Stimulated activated CD4-positive, alpha-beta T cell treated with anti-CD3 and anti-CD28 coated beads, Interleukin-15, amount 100 ng/mL, for 1 hour (primary cell): ENCODE measurements around the gene STK17B.

ENCODE experiments used
- DNase-seq, 2 donors: peaks; one replicate each; pipeline ENCODE4 v3.0.0-alpha.2; 2020; ENCODE audit warnings: low read depth in 1 of 2, low spot score in 1 of 2

The STK17B gene

DNA sequence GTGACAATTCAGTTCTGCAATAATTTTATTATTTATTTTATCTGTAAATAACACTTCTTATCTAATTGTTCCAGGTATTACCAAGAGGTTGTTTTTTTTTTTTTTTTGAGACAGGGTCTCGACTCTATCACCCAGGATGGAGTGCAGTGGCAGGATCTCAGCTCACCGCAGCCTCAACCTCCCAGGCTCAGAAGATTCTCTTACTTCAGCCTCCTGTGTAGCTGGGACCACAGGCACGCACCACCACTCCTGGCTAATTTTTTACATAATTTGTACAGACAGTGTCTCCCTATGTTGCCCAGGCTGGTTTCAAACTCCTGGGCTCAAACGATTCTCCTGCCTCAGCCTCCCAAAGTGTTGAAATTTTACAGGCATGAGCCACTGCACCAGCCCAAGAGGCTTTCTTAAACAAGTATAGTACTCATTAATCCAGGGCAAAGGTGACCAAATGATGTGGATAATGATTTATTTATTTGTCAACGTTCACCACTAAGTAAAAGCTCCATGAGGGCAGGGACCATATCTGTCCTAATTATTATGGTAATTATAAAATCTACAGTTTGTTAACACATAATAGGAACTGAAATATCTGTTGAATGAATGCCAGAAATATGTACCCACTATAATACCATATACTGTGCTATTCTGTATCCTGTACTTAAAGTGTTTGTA, 12.0 kb downstream of the STK17B start:
- DNase-seq = no peak

- no peak for DNase-seq
Measured at GRCh38 chr2:196155575-196155974, 15.8 kb downstream of the STK17B start.

GRCh38 chr2:196153480-196153879, 17.9 kb downstream of the STK17B start:
- DNase-seq = no peak

DNA sequence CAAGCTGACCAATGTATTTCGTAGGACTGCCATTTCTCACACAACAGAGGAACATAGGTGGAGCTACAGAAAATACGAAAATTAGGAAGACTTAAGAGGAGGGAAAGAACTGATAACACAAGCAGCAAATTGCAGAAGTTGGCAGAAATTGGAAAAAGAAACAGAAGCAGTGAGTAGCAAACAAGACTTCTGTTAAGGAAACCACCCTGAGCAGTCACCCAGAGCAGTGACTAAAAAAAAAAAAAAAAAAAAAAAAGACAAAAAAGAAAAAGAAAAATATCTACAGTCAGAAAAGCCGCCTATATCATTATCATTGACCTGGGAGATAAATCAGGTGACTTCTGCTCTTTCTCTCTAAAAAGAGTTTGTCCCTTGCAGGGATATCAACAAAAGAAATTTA, 21.4 kb downstream of the STK17B start:
- DNase-seq = no peak

DNA sequence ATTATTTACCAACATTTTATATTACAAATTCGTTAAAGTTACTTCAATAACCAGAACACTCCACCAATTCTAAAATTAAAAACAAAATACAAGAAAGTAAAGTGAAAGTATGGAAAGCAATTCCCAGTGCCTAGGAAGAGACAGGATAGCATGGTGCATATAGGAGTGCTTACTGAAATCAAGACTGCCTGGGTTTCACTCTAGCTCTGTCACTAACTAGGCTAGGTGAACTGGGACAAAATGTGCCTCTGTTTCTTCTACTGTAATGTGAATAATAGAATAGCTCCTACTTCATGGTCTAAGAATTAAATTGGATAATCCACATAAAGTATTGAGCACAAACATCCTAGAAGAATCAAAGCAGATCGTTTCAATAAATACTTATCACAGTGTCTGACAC, 22.6 kb downstream of the STK17B start:
- DNase-seq = no peak

- no peak for DNase-seq
Measured at GRCh38 chr2:196145256-196145655, 26.1 kb downstream of the STK17B start.

DNA sequence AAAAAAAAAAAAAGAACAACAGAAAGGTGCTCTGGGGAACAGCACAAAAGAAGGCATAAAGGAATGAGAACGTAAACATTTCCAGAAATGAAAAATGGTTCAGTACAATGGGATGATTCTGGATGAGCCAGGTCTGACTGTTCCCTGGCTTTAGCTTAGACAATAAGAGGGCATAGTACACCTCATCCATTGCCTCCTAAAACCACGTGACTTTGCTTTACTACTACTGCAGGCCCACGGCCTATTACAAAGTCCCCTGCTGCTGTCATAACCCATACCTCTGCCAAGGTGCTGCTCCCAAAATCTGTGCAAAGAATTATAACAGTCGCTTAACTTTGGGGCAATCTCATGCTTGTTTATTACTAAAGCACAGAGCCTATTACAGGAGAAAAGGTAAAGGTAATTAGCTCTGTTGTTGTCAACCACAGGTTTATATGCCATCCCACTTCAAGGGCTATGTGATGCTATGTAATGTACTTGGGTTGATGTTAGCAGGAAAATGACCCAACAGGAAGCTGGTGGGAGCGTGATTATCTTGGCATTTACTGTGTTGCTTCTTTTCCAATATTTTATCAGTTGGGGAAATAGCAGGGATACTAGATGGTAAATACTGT, 26.8 kb downstream of the STK17B start:
- no peak for DNase-seq

- DNase-seq = no peak
Measured at GRCh38 chr2:196143730-196144131, 27.6 kb downstream of the STK17B start.

GRCh38 chr2:196142825-196143224, 28.6 kb downstream of the STK17B start:
- DNase-seq = no peak

DNA sequence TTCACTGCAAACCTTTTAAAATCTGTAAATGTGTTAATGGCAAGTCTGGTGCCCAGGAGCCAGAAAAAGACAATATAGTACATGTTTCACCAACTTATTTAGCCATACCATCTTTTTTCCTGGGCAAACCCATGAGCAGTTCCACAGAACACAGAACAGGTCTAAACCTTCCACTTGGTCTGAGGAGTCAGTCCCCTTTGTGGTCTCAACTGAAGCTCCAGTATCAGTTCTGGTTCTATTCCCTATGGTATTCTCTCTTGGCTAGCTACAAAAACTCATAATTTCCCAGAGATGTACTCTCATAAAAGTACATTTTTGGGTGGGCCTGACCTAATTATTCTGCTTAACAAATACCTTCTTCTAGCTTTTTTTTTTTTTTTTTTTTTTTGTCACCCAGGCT, 31.2 kb downstream of the STK17B start:
- DNase-seq = no peak

DNA sequence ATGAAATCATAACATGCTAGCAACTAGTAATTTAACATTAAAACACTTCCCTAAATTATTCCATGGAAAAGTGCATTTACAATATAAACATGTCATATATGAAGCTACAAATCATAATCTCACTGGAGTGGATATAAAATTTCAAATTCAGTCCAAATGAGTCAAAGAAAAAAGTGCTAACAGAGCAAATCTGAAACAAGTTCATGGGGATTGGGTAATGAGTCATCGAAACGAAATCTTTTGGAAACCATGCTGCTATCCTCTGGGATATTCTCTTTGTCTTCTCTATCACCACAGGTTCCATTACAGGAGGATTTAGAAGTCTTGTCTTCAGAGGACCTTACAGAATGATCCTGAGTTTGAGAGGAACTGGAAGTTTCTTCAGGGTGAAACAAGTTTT, 34.1 kb downstream of the STK17B start:
- no peak for DNase-seq

- DNase-seq = no peak
Measured at GRCh38 chr2:196136151-196136550, 35.2 kb downstream of the STK17B start.

DNA sequence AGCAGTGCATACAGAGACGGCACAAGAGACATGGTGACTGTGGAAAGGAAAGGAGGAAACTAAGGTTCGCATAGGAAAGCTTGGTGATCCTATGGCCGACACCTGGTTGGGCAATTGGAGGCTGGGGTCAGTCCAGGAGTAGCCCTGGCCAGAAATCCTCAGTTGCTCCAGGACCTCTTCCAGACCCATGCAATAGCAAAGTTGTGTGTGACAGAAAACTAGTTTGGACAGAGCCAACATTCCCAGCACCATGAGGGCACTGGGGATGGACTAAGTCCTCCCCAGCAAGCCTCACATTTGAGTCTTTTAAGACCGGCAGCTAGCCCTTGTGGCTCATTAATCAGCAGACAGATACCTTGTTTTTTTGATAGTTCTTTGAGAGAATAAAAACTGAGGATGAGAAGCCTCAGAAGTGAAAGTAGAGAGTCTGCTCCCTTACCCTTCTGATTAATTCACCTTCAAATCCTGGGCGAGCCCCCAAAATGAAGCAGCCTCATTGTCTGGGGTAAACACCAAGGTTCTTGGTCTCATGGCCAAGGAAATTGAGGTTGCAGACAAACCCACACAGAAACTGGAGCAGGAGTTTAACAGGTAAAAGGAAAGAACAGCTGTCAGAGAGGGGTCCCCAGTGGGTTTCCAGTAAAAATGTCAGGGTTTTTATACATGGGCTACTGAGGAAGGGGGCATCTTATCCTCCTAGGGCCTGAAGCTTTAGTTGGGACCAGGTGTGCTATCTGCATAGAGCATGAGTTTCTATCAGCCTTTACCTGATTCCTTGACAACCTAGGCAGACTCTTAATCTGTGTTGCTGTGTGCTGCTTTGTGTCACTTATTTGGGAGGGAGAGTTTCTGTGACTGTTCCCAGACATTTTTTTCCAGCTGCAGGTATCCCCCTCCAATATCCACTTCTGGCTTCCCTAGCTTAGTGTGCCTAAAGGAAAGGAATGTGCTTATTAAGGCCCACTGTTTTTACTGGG, 39.1 kb downstream of the STK17B start:
- no peak for DNase-seq

- DNase-seq = peak; percentile 24 to 40
Measured at GRCh38 chr2:196131384-196131937, 39.9 kb downstream of the STK17B start.

DNA sequence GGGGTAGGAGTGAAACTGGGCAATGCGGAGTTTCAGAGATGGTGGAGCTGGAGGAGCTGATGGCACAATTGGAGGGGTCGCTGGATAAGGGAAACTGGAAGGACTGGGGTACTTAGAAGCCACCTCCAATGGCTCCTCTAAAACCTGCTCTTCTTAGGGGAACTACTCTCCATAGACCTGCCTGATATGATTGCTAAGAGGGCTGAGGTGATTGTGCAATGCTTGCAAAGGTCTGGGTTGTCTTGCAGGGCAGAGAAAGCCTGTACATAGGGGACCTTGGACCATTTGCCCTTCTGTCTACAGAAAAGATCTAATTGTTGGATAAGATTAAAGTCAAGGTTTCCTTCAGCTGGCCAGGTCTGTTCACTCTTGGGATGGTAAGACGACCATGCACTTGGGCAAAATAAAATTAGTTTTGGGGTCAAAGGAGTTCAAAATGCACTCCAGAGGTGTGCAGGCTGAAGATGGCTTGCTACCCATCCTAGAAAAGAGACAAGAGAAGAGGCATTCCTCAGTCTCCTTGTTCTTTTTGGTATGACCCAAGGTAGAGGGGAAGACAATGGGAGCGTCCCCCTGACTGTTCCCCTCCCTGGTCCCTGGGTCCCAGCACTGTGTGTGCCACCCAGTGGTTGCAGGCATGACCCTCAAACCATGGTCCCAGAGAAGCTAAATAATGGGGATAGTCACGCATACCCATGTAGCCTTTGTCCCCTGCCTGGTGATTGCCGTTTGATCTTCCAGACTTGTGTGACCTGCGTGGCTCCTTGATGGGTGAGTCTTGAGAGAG, 41.1 kb downstream of the STK17B start:
- no peak for DNase-seq

DNA sequence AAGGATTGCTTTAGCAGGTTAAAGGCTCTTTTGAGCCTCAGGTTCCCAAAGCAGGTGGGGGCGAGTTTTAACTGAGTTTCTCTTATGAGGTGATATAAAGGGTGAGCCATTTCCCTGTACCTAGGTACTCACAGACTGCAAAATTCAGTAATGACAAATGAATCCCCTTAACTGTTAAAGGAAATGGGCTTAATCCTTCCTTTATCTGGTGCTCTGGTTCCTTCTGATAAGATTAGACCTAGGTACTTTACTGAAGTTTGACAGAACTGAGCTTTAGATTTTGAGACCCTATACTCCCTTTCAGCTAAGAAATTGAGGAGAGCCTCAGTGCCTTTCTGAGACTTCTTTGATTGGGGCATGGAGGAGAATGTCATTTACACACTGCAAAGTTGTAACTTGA, 42.6 kb downstream of the STK17B start:
- DNase-seq = no peak

- DNase-seq = no peak
Measured at GRCh38 chr2:196125596-196125995, 45.8 kb downstream of the STK17B start.

GRCh38 chr2:196123679-196124373, 47.6 kb downstream of the STK17B start:
- no peak for DNase-seq

DNA sequence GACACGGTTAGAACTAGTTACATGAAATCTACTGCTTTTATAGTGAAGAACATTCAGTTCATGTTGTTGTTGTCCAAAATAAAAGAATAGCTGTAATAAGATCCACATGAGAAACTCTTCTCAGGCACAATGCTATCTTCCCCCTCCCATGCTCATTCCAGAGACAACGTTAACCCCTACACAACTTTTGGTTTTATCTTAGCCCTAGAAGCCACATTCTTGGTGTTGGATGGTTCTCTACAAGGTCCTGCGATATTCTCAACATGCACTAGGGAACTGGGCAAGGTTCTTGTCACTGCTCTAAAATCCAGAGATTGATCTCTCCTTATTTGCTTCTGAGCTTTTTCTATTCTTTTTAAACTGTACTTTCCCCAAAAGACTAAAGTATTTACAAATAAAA, 51.5 kb downstream of the STK17B start:
- no peak for DNase-seq

DNA sequence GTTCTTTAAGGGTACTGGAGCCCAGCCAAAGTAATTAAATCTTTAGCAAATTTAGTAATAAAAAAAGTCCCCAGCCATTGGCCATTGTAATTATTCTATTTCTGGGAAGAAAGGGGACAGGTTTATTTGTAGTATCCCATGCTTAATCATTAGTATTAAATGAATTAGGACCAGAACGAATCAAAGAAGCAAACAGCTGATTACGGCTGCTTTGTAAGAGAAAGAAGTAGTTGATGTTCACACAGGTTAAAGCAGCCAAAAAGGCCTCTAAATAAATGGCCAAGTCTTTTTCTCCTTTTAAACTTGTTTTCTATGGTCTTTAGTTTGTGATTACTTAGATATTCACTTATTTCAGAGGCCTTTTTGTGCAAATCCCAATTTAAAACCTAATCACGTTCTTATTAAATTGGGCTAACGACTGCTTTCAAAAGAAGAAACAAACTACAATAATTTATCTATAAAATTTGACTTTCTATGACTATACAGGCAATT, 54.1 kb downstream of the STK17B start:
- DNase-seq = no peak
